Endodermal cell (in vitro differentiated cells): ENCODE data around the gene KCNT1. TPM values are rescaled to one million over a fixed set of nuclear protein-coding genes. Genes with fewer than 3 reads are reported as not detected.

Source experiments
- DNase-seq: peaks from one replicate; pipeline ENCODE4 v3.0.0-alpha.2; 2017
- H3K27ac ChIP-seq: 2 replicates; pipeline ENCODE4 v1.5.1; 2013; ENCODE audit warnings: mild to moderate bottlenecking, low read depth, low read length, moderate library complexity
- H3K27me3 ChIP-seq: 2 replicates; pipeline ENCODE4 v1.6.1; 2013; ENCODE audit warnings: mild to moderate bottlenecking, low read length, moderate library complexity; ENCODE audit not compliant: insufficient read depth, control insufficient read depth, poor library complexity, severe bottlenecking
- H3K36me3 ChIP-seq: 2 replicates; pipeline ENCODE4 v1.7.0; 2013; ENCODE audit warnings: mild to moderate bottlenecking, low read length, moderate library complexity; ENCODE audit not compliant: control insufficient read depth, insufficient read depth
- H3K4me1 ChIP-seq: one replicate; pipeline ENCODE4 v1.7.0; 2013; ENCODE audit warnings: low read length; ENCODE audit not compliant: control insufficient read depth, insufficient read depth
- H3K4me3 ChIP-seq: 2 replicates; pipeline ENCODE4 v1.5.1; 2013; ENCODE audit warnings: mild to moderate bottlenecking, low read length, moderate library complexity
- H3K9ac ChIP-seq: 2 replicates; pipeline ENCODE4 v1.6.1; 2013; ENCODE audit warnings: mild to moderate bottlenecking, low read length, moderate library complexity; ENCODE audit not compliant: poor library complexity, severe bottlenecking; ENCODE audit errors: extremely low read depth
- H3K9me3 ChIP-seq: 2 replicates; pipeline ENCODE4 v1.6.1; 2013; ENCODE audit warnings: mild to moderate bottlenecking, low read length, moderate library complexity; ENCODE audit not compliant: control insufficient read depth
- H3K27ac Mint-ChIP-seq: 2 replicates; pipeline ENCODE4 v1.8.0; 2020; ENCODE audit warnings: mixed read lengths
- H3K27me3 Mint-ChIP-seq: 2 replicates; pipeline ENCODE4 v1.8.0; 2021; ENCODE audit warnings: mild to moderate bottlenecking, mixed read lengths; ENCODE audit not compliant: insufficient read depth
- H3K36me3 Mint-ChIP-seq: 2 replicates; pipeline ENCODE4 v1.8.0; 2020; ENCODE audit warnings: low read depth, mixed read lengths
- H3K4me1 Mint-ChIP-seq: 2 replicates; pipeline ENCODE4 v1.8.0; 2020; ENCODE audit warnings: mixed read lengths
- H3K4me3 Mint-ChIP-seq: 2 replicates; pipeline ENCODE4 v1.8.0; 2020; ENCODE audit warnings: mild to moderate bottlenecking, moderate library complexity, mixed read lengths
- H3K9me3 Mint-ChIP-seq: 2 replicates; pipeline ENCODE4 v1.8.0; 2020; ENCODE audit warnings: mild to moderate bottlenecking, mixed read lengths
- CTCF ChIP-seq: fragments of 200-600 bp; sonication (generic); conservative IDR thresholded peaks from 2 replicates; pipeline ENCODE4 v1.5.0; 2021; ENCODE audit warnings: antibody characterized with exemption, mild to moderate bottlenecking
- WGBS, 2 experiments: methylation state at CpG; one replicate each; pipeline versions ENCODE4 v1.1.5 to v1.1.7; 2013; ENCODE audit warnings: missing lambda C conversion rate in 2 of 2, mixed read lengths in 1 of 2; ENCODE audit not compliant: insufficient coverage in 1 of 2, insufficient read length in 1 of 2; 5-methylcytosine and 5-hydroxymethylcytosine counted together
- total RNA-seq, 2 donors: library from RNA; stranded (reverse); fragmentation: NEBNext Ultra II Directional in 1 of 2; extraction: Animal tissue kit (Norgen Biotek cat#: 25700) in 1 of 2; gene quantifications; 2 replicates in 1 of 2; 3 replicates in 1 of 2; pipeline ENCODE4 v1.2.1, GENCODE V29; 2021

The KCNT1 gene
- total RNA-seq, 2 donors from 2014 or later = 0.15 TPM; not detected in 1

DNA sequence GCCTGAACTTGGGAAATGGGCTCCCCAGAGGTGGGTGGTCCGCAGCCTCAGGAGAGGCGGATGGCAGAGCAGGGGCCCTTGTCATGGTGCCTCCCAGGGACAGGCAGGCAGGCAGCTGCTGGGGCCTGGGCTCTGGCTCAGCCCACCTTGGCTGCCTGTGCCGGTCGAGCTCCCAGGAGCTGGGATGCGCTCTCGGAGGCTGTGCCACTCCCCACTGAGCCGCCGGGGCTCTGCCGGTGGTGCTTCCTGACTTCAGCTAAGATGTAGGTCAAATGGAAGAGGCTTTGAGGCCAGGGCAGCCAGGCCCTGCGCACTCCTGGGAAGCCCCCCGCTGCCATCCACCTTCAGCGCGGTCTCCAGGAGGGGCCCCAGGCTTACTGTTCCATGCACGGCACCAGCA is 41.0 kb downstream of the KCNT1 start:
- Histone ChIP-seq H3K9me3 (no peaks in the 10 kb centered on the region), H3K27me3 (no peaks in the 10 kb centered on the region), H3K4me3 (no peak overlapping the region), H3K4me1 (no peaks in the 10 kb centered on the region), H3K27ac (no peak overlapping the region), H3K36me3 (no peaks in the 10 kb centered on the region), H3K9ac (no peak overlapping the region)
- Mint-ChIP-seq H3K27ac (no peak overlapping the region), H3K9me3 (no peaks in the 10 kb centered on the region), H3K36me3 (no peaks in the 10 kb centered on the region), H3K27me3 (no peaks in the 10 kb centered on the region), H3K4me1 (no peaks in the 10 kb centered on the region), H3K4me3 (no peak overlapping the region)
- DNase-seq = no peak
- 91 to 93% methylated on average over 10 to 14 of the region's 14 CpGs for WGBS, 2 experiments
- no peak for TF ChIP-seq CTCF

DNA sequence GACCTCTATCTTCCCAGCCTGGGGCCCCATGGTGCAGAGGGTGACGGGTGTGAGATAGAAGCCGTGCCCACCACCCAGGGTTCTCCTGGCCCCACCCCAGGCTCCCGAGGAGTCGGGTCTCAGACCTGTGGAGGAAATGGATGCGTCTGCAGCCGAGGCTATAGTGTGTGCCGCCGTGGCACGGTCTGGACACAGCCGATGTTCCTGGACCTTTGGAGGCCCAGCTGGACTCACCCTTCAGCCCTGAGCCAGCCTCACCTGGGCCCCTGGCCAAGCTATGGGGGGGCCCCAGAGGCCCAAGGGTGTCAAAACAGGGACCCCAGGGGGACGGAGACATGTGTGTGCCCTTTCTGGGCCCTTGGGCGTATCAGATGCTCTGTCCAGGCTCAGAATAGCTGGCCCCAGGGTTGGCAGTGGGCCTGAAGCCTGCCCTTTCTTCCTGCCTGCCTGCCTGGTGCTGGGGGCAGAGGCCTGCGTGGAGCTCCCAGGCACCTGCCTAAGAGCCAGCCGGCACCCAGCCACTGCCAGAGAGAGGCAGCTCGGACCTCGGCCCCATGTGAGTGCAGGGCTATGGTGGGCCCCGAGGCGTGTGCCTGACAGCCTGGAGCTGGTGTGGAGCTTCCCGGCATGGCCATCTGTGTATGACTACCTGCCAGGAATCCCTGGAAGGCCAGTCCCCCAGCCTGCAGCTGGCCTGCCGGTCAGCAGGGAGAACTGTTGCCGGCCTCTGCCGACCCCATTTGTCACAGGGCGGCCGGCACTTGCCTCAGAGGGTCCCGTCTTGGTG is 41.8 kb downstream of the KCNT1 start:
- H3K4me1 ChIP-seq = no peaks in the 10 kb centered on the region
- no peaks in the 10 kb centered on the region for H3K36me3 ChIP-seq
- no peaks in the 10 kb centered on the region for H3K9me3 ChIP-seq
- no peaks in the 10 kb centered on the region for H3K27me3 ChIP-seq
- Mint-ChIP-seq H3K4me1 (no peaks in the 10 kb centered on the region), H3K36me3 (no peaks in the 10 kb centered on the region), H3K9me3 (no peaks in the 10 kb centered on the region), H3K27ac (no peak overlapping the region), H3K4me3 (no peak overlapping the region), H3K27me3 (no peaks in the 10 kb centered on the region)
- no peak overlapping the region for H3K4me3 ChIP-seq
- H3K9ac ChIP-seq = no peak overlapping the region
- no peak for TF ChIP-seq CTCF
- H3K27ac ChIP-seq = no peak overlapping the region
- DNase-seq = no peak
- WGBS, 2 experiments = 90 to 91% methylated on average over 18 to 25 of the region's 25 CpGs

DNA sequence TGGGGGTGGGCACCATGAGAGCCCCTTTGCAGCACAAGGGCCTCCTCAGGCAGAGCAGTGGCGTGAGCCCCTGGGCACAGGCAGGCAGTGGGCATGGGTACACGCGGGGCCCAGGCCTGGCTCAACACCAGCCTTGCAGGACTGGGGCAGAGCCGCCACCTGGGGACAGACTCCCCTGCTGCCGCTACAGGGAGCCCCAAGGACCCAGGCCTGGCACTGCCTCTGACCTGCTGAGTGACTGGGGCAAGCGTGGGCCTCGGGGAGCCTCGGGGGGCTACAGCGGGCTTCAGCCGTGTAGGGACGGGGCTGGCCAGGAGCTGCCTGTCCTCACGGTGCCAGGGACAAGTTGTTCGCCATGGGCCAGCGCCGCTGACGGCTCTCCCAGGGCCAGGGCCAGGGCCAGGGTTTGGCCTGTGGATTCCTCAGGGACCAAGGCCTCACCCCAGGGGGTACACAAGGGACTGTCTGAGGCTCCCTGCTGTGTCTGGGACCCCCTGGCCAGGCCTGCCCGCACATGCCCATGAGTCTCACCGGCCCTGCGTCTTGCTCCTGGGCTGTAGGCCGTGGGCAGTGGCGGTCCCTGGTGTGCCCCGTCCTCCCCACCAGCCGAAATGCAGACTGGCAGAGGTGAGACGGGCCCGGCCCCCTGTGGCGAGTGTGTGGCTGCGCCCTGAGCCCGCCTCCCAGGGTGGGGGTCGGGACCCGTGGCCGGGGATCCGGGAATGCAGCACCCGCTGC is 42.5 kb downstream of the KCNT1 start:
- Histone ChIP-seq H3K36me3 (no peaks in the 10 kb centered on the region), H3K9me3 (no peaks in the 10 kb centered on the region), H3K27me3 (no peaks in the 10 kb centered on the region), H3K27ac (no peak overlapping the region), H3K9ac (no peak overlapping the region), H3K4me3 (no peak overlapping the region), H3K4me1 (no peaks in the 10 kb centered on the region)
- H3K27me3 Mint-ChIP-seq = no peaks in the 10 kb centered on the region
- H3K36me3 Mint-ChIP-seq = no peaks in the 10 kb centered on the region
- no peak for TF ChIP-seq CTCF
- no peak overlapping the region for H3K4me3 Mint-ChIP-seq
- no peak overlapping the region for H3K27ac Mint-ChIP-seq
- no peak for DNase-seq
- H3K9me3 Mint-ChIP-seq = no peaks in the 10 kb centered on the region
- no peaks in the 10 kb centered on the region for H3K4me1 Mint-ChIP-seq
- WGBS, 2 experiments = 92 to 94% methylated on average over 26 to 33 of the region's 33 CpGs
